Measurements from ENCODE around the gene MAGEL2.

MAGEL2 gene

GRCh38 chr15:23647421-23648370 lies at the start of gene MAGEL2:
TSS of gene MAGEL2 (minus strand) at chr15:23647867. CDS start at chr15:23647742, 125 bp downstream.
- DNase-seq = no peak

GRCh38 chr15:23695282-23695681 lies 47.6 kb upstream of the MAGEL2 start:
- no peak for DNase-seq

GRCh38 chr15:23694592-23694991 lies 46.9 kb upstream of the MAGEL2 start:
- no peak for DNase-seq

GRCh38 chr15:23690450-23690852 lies 42.8 kb upstream of the MAGEL2 start:
- DNase-seq = peak; percentile 11

GRCh38 chr15:23690015-23690414 lies 42.3 kb upstream of the MAGEL2 start:
- no peak for DNase-seq

- no peak for DNase-seq
Measured at GRCh38 chr15:23687143-23687470, 39.4 kb upstream of the MAGEL2 start, which contains the start of gene NDN. TSS of gene NDN (minus strand) at chr15:23687305. CDS start at chr15:23687217, 88 bp downstream.

- DNase-seq = no peak
Measured at GRCh38 chr15:23686466-23687142, 38.9 kb upstream of the MAGEL2 start.

- DNase-seq = no peak
Measured at GRCh38 chr15:23671481-23671880, 23.8 kb upstream of the MAGEL2 start.

GRCh38 chr15:23670970-23671369 lies 23.3 kb upstream of the MAGEL2 start:
- DNase-seq = no peak

GRCh38 chr15:23663232-23663631 lies 15.6 kb upstream of the MAGEL2 start:
- no peak for DNase-seq

- DNase-seq = no peak
Measured at GRCh38 chr15:23648920-23649515, 1.4 kb upstream of the MAGEL2 start.

- no peak for DNase-seq
Measured at GRCh38 chr15:23647001-23647295, 719 bp downstream of the MAGEL2 start.

- no peak for DNase-seq
Measured at GRCh38 chr15:23646165-23647000, 1.3 kb downstream of the MAGEL2 start.

GRCh38 chr15:23645371-23646164 lies 2.1 kb downstream of the MAGEL2 start:
- no peak for DNase-seq

- DNase-seq = no peak
Measured at GRCh38 chr15:23644829-23645228, 2.8 kb downstream of the MAGEL2 start.

GRCh38 chr15:23642413-23643044 lies 5.1 kb downstream of the MAGEL2 start:
- DNase-seq = peak; percentile 10

- DNase-seq = no peak
Measured at GRCh38 chr15:23634181-23634580, 13.5 kb downstream of the MAGEL2 start.

- no peak for DNase-seq
Measured at GRCh38 chr15:23629234-23629805, 18.3 kb downstream of the MAGEL2 start.

- no peak for DNase-seq
Measured at GRCh38 chr15:23628612-23629233, 18.9 kb downstream of the MAGEL2 start.

GRCh38 chr15:23616536-23616935 lies 31.1 kb downstream of the MAGEL2 start:
- DNase-seq = no peak

GRCh38 chr15:23606226-23606625 lies 41.4 kb downstream of the MAGEL2 start:
- no peak for DNase-seq

Data from DMS 273 treated with DMSO at 0.1 percent for 48 hours (cell line).